ENCODE measurements around the gene JUN.

Gene JUN

GRCh38 chr1:58782178-58783089 is 1.4 kb downstream of the JUN start:
- peak; percentile 67 to 68 for DNase-seq

- DNase-seq, result peak; percentile 62 to 67
These were observed 2.2 kb downstream of the JUN start for GRCh38 chr1:58781541-58782177.

GRCh38 chr1:58780836-58781452 is 2.9 kb downstream of the JUN start:
- DNase-seq, result no peak

- no peak for DNase-seq
These were observed 3.4 kb downstream of the JUN start for GRCh38 chr1:58780411-58780810.

GRCh38 chr1:58779801-58780382 is 4.0 kb downstream of the JUN start:
- DNase-seq, result no peak

GRCh38 chr1:58779059-58779754 is 4.6 kb downstream of the JUN start:
- DNase-seq, result no peak

- no peak for DNase-seq
These were observed 5.4 kb downstream of the JUN start for GRCh38 chr1:58778385-58779000.

- no peak for DNase-seq
These were observed 9.8 kb downstream of the JUN start for GRCh38 chr1:58774027-58774426.

GRCh38 chr1:58773406-58773840 is 10.4 kb downstream of the JUN start:
- peak; percentile 57 to 64 for DNase-seq

- DNase-seq, result no peak
These were observed 14.0 kb downstream of the JUN start for GRCh38 chr1:58769809-58770320.

- DNase-seq, result peak; percentile 30 to 57
These were observed 14.7 kb downstream of the JUN start for GRCh38 chr1:58768971-58769808.

GRCh38 chr1:58768191-58768731 is 15.6 kb downstream of the JUN start:
- no peak for DNase-seq

- DNase-seq, result no peak
These were observed 16.7 kb downstream of the JUN start for GRCh38 chr1:58767143-58767542.

- DNase-seq, result peak in 1 of 2 experiments; percentile 8
These were observed 18.4 kb downstream of the JUN start for GRCh38 chr1:58765441-58765840.

- no peak for DNase-seq
These were observed 18.8 kb downstream of the JUN start for GRCh38 chr1:58765006-58765405.

- DNase-seq, result no peak
These were observed 19.4 kb downstream of the JUN start for GRCh38 chr1:58764294-58764978.

- no peak for DNase-seq
These were observed 20.6 kb downstream of the JUN start for GRCh38 chr1:58763214-58763613.

- no peak for DNase-seq
These were observed 21.0 kb downstream of the JUN start for GRCh38 chr1:58762806-58763205.

- peak; percentile 96 to 98 for DNase-seq
These were observed 28.4 kb downstream of the JUN start for GRCh38 chr1:58755468-58755872.
